ENCODE data around the gene KIAA0753.

DNA sequence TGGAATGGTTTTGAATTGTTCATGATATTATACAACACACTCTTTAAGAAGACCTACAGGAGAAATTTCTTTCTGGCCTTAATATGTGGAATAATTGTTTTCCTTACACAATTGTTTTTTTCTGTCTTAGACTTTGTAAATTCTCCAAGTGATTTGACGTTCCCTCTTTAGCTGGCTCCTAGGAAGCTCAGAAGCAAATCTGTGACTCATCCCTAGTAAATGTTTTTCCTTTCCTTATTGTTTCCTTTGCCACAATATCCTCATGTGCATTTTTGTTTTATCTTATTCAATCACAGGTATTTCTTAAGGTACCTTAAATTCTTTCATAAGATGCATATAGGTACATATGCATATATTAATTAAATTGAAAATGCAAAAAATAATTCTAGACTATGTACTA lies 13.5 kb downstream of the KIAA0753 start:
- TF ChIP-seq HDAC1 (CRISPR knock-in tag; IDR thresholded peaks at IDR 0.05) = no peak
- no peak for TF ChIP-seq SIN3A (IDR thresholded peaks at IDR 0.05; ENCODE audit: borderline replicate concordance, low read depth, low read length)
- TF ChIP-seq, protein P1, sequence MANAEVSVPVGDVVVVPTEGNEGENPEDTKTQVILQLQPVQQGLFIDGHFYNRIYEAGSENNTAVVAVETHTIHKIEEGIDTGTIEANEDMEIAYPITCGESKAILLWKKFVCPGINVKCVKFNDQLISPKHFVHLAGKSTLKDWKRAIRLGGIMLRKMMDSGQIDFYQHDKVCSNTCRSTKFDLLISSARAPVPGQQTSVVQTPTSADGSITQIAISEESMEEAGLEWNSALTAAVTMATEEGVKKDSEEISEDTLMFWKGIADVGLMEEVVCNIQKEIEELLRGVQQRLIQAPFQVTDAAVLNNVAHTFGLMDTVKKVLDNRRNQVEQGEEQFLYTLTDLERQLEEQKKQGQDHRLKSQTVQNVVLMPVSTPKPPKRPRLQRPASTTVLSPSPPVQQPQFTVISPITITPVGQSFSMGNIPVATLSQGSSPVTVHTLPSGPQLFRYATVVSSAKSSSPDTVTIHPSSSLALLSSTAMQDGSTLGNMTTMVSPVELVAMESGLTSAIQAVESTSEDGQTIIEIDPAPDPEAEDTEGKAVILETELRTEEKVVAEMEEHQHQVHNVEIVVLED (CRISPR knock-in tag; IDR thresholded peaks at IDR 0.05; ENCODE audit: borderline replicate concordance) = no peak
- TF ChIP-seq, protein P2, sequence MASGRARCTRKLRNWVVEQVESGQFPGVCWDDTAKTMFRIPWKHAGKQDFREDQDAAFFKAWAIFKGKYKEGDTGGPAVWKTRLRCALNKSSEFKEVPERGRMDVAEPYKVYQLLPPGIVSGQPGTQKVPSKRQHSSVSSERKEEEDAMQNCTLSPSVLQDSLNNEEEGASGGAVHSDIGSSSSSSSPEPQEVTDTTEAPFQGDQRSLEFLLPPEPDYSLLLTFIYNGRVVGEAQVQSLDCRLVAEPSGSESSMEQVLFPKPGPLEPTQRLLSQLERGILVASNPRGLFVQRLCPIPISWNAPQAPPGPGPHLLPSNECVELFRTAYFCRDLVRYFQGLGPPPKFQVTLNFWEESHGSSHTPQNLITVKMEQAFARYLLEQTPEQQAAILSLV (CRISPR knock-in tag; IDR thresholded peaks at IDR 0.05; ENCODE audit: borderline replicate concordance) = no peak
